ENCODE results near the gene SPDL1. TPM values are rescaled to one million over a fixed set of nuclear protein-coding genes. Genes with fewer than 3 reads are reported as not detected.

The SPDL1 gene
- total RNA-seq, 2 donors from 2014 or later, result 42.0 to 47.4 TPM

- H3K27me3 ChIP-seq (ENCODE audit: control insufficient read depth, insufficient read depth, low read length, poor library complexity, severe bottlenecking), result peaks cover 52% of the 10 kb centered on the region
- Mint-ChIP-seq H3K27me3 (ENCODE audit: insufficient read depth) (peaks cover 19% of the 10 kb centered on the region), H3K27ac (no peak overlapping the region), H3K9me3 (no peaks in the 10 kb centered on the region), H3K36me3 (ENCODE audit: low read depth) (no peaks in the 10 kb centered on the region), H3K4me1 (peaks cover 5% of the 10 kb centered on the region), H3K4me3 (no peak overlapping the region)
- TF ChIP-seq, protein P1, sequence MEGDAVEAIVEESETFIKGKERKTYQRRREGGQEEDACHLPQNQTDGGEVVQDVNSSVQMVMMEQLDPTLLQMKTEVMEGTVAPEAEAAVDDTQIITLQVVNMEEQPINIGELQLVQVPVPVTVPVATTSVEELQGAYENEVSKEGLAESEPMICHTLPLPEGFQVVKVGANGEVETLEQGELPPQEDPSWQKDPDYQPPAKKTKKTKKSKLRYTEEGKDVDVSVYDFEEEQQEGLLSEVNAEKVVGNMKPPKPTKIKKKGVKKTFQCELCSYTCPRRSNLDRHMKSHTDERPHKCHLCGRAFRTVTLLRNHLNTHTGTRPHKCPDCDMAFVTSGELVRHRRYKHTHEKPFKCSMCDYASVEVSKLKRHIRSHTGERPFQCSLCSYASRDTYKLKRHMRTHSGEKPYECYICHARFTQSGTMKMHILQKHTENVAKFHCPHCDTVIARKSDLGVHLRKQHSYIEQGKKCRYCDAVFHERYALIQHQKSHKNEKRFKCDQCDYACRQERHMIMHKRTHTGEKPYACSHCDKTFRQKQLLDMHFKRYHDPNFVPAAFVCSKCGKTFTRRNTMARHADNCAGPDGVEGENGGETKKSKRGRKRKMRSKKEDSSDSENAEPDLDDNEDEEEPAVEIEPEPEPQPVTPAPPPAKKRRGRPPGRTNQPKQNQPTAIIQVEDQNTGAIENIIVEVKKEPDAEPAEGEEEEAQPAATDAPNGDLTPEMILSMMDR (conservative IDR thresholded peaks at IDR 0.05), result no peak
- no peaks in the 10 kb centered on the region for H3K36me3 ChIP-seq (ENCODE audit: control insufficient read depth, insufficient read depth, low read length)
- no peaks in the 10 kb centered on the region for H3K4me1 ChIP-seq (ENCODE audit: control insufficient read depth, insufficient read depth, low read length)
- 57 to 83% methylated on average over 2 to 3 of the region's 3 CpGs for WGBS, 2 experiments (ENCODE audit: insufficient coverage in 1 of 2, insufficient read length in 1 of 2)
- H3K9ac ChIP-seq (ENCODE audit: extremely low read depth, low read length, poor library complexity, severe bottlenecking), result no peak overlapping the region
- no peak overlapping the region for H3K27ac ChIP-seq (ENCODE audit: low read depth, low read length)
- DNase-seq, result no peak
- H3K4me3 ChIP-seq (ENCODE audit: low read length), result no peak overlapping the region
- H3K9me3 ChIP-seq (ENCODE audit: control insufficient read depth, low read length), result no peaks in the 10 kb centered on the region
These were observed 7.4 kb upstream of the SPDL1 start for GRCh38 chr5:169576181-169576598.

DNA sequence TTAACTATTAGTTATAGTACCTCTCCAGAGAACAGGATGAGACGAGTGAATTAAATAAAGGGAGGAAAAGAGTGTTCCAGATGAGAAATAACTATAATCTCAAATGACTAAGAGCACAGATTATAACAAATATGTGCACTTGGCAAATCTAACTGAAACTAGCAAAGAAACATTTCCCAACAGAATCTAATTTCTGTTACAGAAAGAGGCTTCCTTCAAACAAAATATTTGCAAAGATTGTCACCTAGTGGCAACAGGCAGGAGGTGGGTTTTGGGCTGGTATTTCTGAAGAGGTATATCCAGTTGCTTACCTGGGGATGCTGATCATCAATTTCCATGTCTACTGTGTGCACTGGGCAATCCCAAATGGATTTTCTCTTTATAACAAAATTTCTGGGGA, 5.6 kb upstream of the SPDL1 start:
- Mint-ChIP-seq H3K27ac (no peak overlapping the region), H3K27me3 (ENCODE audit: insufficient read depth) (peaks cover 19% of the 10 kb centered on the region)

DNA sequence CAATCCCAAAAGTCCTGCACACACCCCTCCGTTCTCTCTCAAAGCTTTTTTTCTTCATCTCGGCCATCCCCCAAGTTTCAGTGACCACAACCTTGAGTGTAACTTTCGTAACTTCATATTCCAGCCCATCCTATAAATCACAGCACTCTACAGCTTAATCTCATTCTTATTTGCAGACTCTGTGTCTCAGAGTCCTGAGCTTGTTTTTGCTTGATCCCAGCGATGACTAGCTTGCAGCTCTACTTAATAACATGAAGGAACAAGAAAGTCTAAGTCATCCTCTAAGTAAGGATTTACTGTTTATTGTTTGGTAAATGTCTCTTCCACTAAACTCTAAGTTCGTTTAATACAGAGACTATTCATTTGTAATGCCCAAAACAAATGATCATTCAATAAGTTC, 2.6 kb upstream of the SPDL1 start:
- Histone ChIP-seq H3K27me3 (ENCODE audit: control insufficient read depth, insufficient read depth, low read length, poor library complexity, severe bottlenecking) (peaks cover 19% of the 10 kb centered on the region), H3K27ac (ENCODE audit: low read depth, low read length) (no peak overlapping the region), H3K4me3 (ENCODE audit: low read length) (no peak overlapping the region), H3K36me3 (ENCODE audit: control insufficient read depth, insufficient read depth, low read length) (no peaks in the 10 kb centered on the region), H3K4me1 (ENCODE audit: control insufficient read depth, insufficient read depth, low read length) (peaks cover 8% of the 10 kb centered on the region), H3K9me3 (ENCODE audit: control insufficient read depth, low read length) (no peaks in the 10 kb centered on the region), H3K9ac (ENCODE audit: extremely low read depth, low read length, poor library complexity, severe bottlenecking) (no peak overlapping the region)
- TF ChIP-seq, protein P1 (conservative IDR thresholded peaks at IDR 0.05), result no peak
- peaks cover 22% of the 10 kb centered on the region for H3K4me1 Mint-ChIP-seq
- no peak overlapping the region for H3K27ac Mint-ChIP-seq
- H3K36me3 Mint-ChIP-seq (ENCODE audit: low read depth), result no peaks in the 10 kb centered on the region
- H3K27me3 Mint-ChIP-seq (ENCODE audit: insufficient read depth), result peaks cover 12% of the 10 kb centered on the region
- no peak overlapping the region for H3K4me3 Mint-ChIP-seq
- DNase-seq, result no peak
- WGBS, 2 experiments (ENCODE audit: insufficient coverage in 1 of 2, insufficient read length in 1 of 2), result 79 to 91% methylated on average over 3 to 5 of the region's 5 CpGs
- H3K9me3 Mint-ChIP-seq, result no peaks in the 10 kb centered on the region

More for the DNA sequence above, 5.6 kb upstream of the SPDL1 start:
- WGBS, 2 experiments (ENCODE audit: insufficient coverage in 1 of 2, insufficient read length in 1 of 2), result no CpG with 5 or more reads among the region's 1 CpG
- no peak overlapping the region for H3K4me3 ChIP-seq (ENCODE audit: low read length)
- Mint-ChIP-seq H3K36me3 (ENCODE audit: low read depth) (no peaks in the 10 kb centered on the region), H3K4me3 (no peak overlapping the region), H3K4me1 (peaks cover 11% of the 10 kb centered on the region), H3K9me3 (no peaks in the 10 kb centered on the region)
- H3K27me3 ChIP-seq (ENCODE audit: control insufficient read depth, insufficient read depth, low read length, poor library complexity, severe bottlenecking), result peaks cover 48% of the 10 kb centered on the region
- H3K27ac ChIP-seq (ENCODE audit: low read depth, low read length), result no peak overlapping the region
- H3K36me3 ChIP-seq (ENCODE audit: control insufficient read depth, insufficient read depth, low read length), result no peaks in the 10 kb centered on the region
- no peaks in the 10 kb centered on the region for H3K9me3 ChIP-seq (ENCODE audit: control insufficient read depth, low read length)
- H3K4me1 ChIP-seq (ENCODE audit: control insufficient read depth, insufficient read depth, low read length), result peaks cover 4% of the 10 kb centered on the region
- DNase-seq, result peak; percentile 53
- H3K9ac ChIP-seq (ENCODE audit: extremely low read depth, low read length, poor library complexity, severe bottlenecking), result no peak overlapping the region
- TF ChIP-seq, protein P1 (conservative IDR thresholded peaks at IDR 0.05), result peak; percentile 69

All from endodermal cell (in vitro differentiated cells).